ENCODE measurements around the gene ARHGEF7.

GRCh38 chr13:111153279-111153976 is 38.3 kb downstream of the ARHGEF7 start:
- TF ChIP-seq CTCF (conservative IDR thresholded peaks at IDR 0.05) = no peak; the same call in 1 of the 2 replicates
- TF ChIP-seq ZFX (IDR thresholded peaks at IDR 0.05) = peak; percentile 100

Measured in C4-2B (cell line).